ENCODE results near the gene TRIM52.

DNA sequence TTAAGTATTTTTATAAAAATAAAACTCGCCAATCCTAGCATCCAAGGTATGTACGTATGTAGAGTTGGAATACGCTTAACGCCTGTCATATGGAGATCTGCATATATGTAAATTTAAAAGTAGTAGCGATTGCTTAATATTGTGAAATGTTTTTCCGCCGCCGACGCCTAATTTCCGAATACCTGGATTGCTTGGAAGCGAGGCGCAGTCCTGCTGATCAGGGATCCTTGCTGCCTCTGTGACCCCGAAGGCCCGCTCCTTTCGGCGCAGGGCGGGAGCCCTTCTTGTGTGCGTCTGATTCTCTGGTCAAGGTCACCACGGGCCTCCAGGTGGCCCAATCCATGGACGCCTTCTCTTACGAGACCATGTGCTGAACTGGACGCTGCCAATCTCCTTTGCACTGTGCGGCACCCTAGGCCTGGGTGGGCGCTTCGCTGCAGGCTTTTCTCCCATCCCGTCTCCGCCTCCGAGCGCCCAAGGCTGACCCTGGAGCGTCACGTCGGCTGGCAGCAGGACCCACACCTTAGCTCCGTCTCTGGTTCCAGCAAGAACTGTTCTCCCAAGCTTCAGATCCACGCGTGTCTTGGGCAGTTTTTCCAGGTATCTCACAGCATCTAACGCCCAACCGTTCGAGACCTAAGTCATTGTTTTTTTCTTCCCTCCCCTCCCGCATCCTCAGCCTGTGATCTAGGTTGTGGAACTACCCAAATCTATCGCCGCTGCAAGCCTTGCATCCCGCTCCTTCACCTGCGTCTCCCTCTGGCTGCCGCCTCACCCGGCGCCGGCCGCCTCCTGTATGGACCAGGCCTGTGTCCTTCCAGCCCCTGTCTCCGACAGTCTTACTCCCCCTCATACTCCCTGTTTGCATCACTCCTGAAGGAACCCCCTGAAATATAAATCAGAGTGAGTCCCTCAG is 41.4 kb downstream of the TRIM52 start:
- TF ChIP-seq, protein P1, sequence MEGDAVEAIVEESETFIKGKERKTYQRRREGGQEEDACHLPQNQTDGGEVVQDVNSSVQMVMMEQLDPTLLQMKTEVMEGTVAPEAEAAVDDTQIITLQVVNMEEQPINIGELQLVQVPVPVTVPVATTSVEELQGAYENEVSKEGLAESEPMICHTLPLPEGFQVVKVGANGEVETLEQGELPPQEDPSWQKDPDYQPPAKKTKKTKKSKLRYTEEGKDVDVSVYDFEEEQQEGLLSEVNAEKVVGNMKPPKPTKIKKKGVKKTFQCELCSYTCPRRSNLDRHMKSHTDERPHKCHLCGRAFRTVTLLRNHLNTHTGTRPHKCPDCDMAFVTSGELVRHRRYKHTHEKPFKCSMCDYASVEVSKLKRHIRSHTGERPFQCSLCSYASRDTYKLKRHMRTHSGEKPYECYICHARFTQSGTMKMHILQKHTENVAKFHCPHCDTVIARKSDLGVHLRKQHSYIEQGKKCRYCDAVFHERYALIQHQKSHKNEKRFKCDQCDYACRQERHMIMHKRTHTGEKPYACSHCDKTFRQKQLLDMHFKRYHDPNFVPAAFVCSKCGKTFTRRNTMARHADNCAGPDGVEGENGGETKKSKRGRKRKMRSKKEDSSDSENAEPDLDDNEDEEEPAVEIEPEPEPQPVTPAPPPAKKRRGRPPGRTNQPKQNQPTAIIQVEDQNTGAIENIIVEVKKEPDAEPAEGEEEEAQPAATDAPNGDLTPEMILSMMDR (IDR thresholded peaks at IDR 0.05; ENCODE audit: low read depth, low read length), result no peak
- TF ChIP-seq EZH2phosphoT487 (IDR thresholded peaks at IDR 0.05; ENCODE audit: low read depth), result no peak
